HepG2 (cell line): ENCODE data around the gene SELENOH. TPM values are rescaled to one million over a fixed set of nuclear protein-coding genes. Genes with fewer than 3 reads are reported as not detected.
"Not testable (repeated sequence)": the region's sequence is repeated elsewhere in the genome, so short reads cannot be mapped to it uniquely, and the experiment has no call there.

Experiments
- ATAC-seq: fragments of 200-7000 bp; cut with Tn5 transposase; 3 replicates; pipeline ENCODE4 v1.9.1; 2020; ENCODE audit warnings: mild to moderate bottlenecking, moderate library complexity
- BruUV-seq: library from RNA; stranded (reverse); fragments of 400-500 nt; replicated peaks from 2 replicates; lab custom pipeline; 2021; lab: Mats Ljungman, UMichigan
- CTCF ChIA-PET: fragments of 300-600 bp; formaldehyde crosslinking; extraction: SDS; loops from one replicate; lab custom pipeline; 2021; ENCODE audit warnings: low total read pairs, inconsistent platforms, low intra/inter-chr PET ratio; lab: Yijun Ruan, JAX
- POLR2A ChIA-PET: fragments of 350-600 bp; sonication (Branson Sonifier 250); formaldehyde crosslinking; loops from one replicate; lab custom pipeline; 2020; ENCODE audit warnings: antibody characterized with exemption, inconsistent platforms; lab: Yijun Ruan, JAX
- DNase-seq: peaks from one replicate; pipeline ENCODE4 v3.0.0-alpha.2; 2015; ENCODE audit warnings: low spot score
- FAIRE-seq: peaks from 3 replicates; lab custom pipeline; 2011; peaks lifted over from hg19 to GRCh38; lab: Jason Lieb, UNC
- H2AFZ ChIP-seq: one replicate; pipeline ENCODE4 v1.6.1; 2011; ENCODE audit warnings: low read length, inconsistent platforms
- H3K27ac ChIP-seq: fragments of 300-600 bp; 3 replicates; pipeline ENCODE4 v1.8.0; 2011; ENCODE audit warnings: mixed run types, mild to moderate bottlenecking, mixed read lengths, low read length, inconsistent platforms; ENCODE audit not compliant: insufficient read depth; ENCODE audit errors: extremely low read length
- H3K27me3 ChIP-seq, 2 experiments: fragments of 200-600 bp in 1 of 2; 2 replicates in 1 of 2; 3 replicates in 1 of 2; pipeline versions ENCODE4 v1.6.0 to v1.8.0; 2011; ENCODE audit warnings: low read length in 2 of 2, mild to moderate bottlenecking in 2 of 2, moderate library complexity in 2 of 2, inconsistent platforms in 1 of 2; ENCODE audit not compliant: insufficient read depth in 2 of 2, control insufficient read depth in 1 of 2
- H3K36me3 ChIP-seq, 2 experiments: fragments of 200-600 bp in 1 of 2; replicated peaks in 1 of 2; 2 replicates in 1 of 2; 3 replicates in 1 of 2; pipeline versions ENCODE4 v1.5.1 to v1.8.0; 2011; ENCODE audit warnings: low read length in 2 of 2, inconsistent platforms in 1 of 2; ENCODE audit not compliant: insufficient read depth in 2 of 2, control insufficient read depth in 1 of 2
- H3K4me1 ChIP-seq: 2 replicates; pipeline ENCODE4 v1.5.1; 2012; ENCODE audit warnings: low read length, inconsistent platforms; ENCODE audit not compliant: insufficient read depth
- H3K4me2 ChIP-seq: 2 replicates; pipeline ENCODE4 v1.6.0; 2011; ENCODE audit warnings: low read depth, low read length, inconsistent platforms
- H3K4me3 ChIP-seq, 3 experiments: fragments of 200-600 bp in 1 of 3; sonication (generic), shearing (Covaris generic) in 1 of 3; replicated peaks in 1 of 3; 2 replicates each; pipeline ENCODE4 v1.5.1; 2011 to 2016; ENCODE audit warnings: low read length in 3 of 3, inconsistent platforms in 2 of 3, low read depth in 2 of 3, mild to moderate bottlenecking in 2 of 3, control low read depth in 1 of 3, mixed read lengths in 1 of 3; ENCODE audit not compliant: insufficient read depth in 1 of 3
- H3K79me2 ChIP-seq: one replicate; pipeline ENCODE4 v1.6.1; 2011; ENCODE audit warnings: low read length, inconsistent platforms; ENCODE audit not compliant: insufficient read depth
- H3K9ac ChIP-seq: 2 replicates; pipeline ENCODE4 v1.6.0; 2011; ENCODE audit warnings: mild to moderate bottlenecking, low read depth, low read length, inconsistent platforms; ENCODE audit not compliant: insufficient read depth
- H3K9me3 ChIP-seq: 2 replicates; pipeline ENCODE4 v1.5.1; 2012; ENCODE audit warnings: mild to moderate bottlenecking, low read length
- H4K20me1 ChIP-seq: 2 replicates; pipeline ENCODE4 v1.6.0; 2011; ENCODE audit warnings: inconsistent platforms, mild to moderate bottlenecking, low read length, moderate library complexity; ENCODE audit not compliant: insufficient read depth
- CEBPG ChIP-seq: IDR thresholded peaks from 2 replicates; pipeline ENCODE4 v1.6.1; 2016
- HIC2 ChIP-seq: sonication (generic); formaldehyde crosslinking; IDR thresholded peaks from 2 replicates; pipeline ENCODE4 v1.9.0; 2022; ENCODE audit warnings: low read depth, missing genetic modification reagents
- IRF2 ChIP-seq: IDR thresholded peaks from 2 replicates; pipeline ENCODE4 v1.6.1; 2018; ENCODE audit warnings: missing genetic modification reagents, missing compliant biosample characterization
- SKIL ChIP-seq: sonication (generic); formaldehyde crosslinking; IDR thresholded peaks from 2 replicates; pipeline ENCODE4 v1.8.0; 2022; ENCODE audit warnings: missing genetic modification reagents, mild to moderate bottlenecking, moderate library complexity, borderline replicate concordance
- ZNF362 ChIP-seq: sonication (generic); formaldehyde crosslinking; IDR thresholded peaks from 2 replicates; pipeline ENCODE4 v1.4.0; 2020; ENCODE audit warnings: missing genetic modification reagents, mild to moderate bottlenecking, borderline replicate concordance
- ZNF558 ChIP-seq: sonication (generic); formaldehyde crosslinking; IDR thresholded peaks from 2 replicates; pipeline ENCODE4 v1.9.0; 2022; ENCODE audit warnings: mild to moderate bottlenecking, missing genetic modification reagents, borderline replicate concordance
- WGBS: methylation state at CpG from one replicate; pipeline ENCODE4 v1.1.6; 2017; ENCODE audit warnings: low lambda C conversion rate; 5-methylcytosine and 5-hydroxymethylcytosine counted together
- in situ Hi-C: cut with HindIII; loops from 2 replicates; pipeline ENCODE4 v1.10.0; 2017; ENCODE audit warnings: low pct_unique_long_range_greater_than_20kb; ENCODE audit not compliant: extremely low pct_ligation_motif_present
- intact Hi-C: fragments of 100-400 bp; cut with micrococcal nuclease; formaldehyde crosslinking; loops from one replicate; pipeline ENCODE4 v1.10.0; 2022; ENCODE audit not compliant: unreplicated experiment
- polyA plus RNA-seq, 8 experiments: library from polyadenylated mRNA; depleted of rRNA in 3 of 8; stranded (reverse) in 7 of 8; unstranded in 1 of 8; fragments of >200 nt; fragmentation: Illumina TruSeq in 4 of 8; extraction: Trizol in 4 of 8; gene quantifications; 2 replicates each; pipeline versions ENCODE4 v1.2.1 to v1.2.3, GENCODE V29; 2011 to 2016; ENCODE audit warnings: low read depth in 4 of 8, missing spikeins in 1 of 8, mixed read lengths in 1 of 8; ENCODE audit not compliant: insufficient read depth in 1 of 8
- total RNA-seq, 5 experiments: library from RNA; depleted of rRNA; stranded (reverse); fragments of >200 nt; fragmentation: Illumina TruSeq; extraction: Trizol; gene quantifications; 2 replicates each; pipeline ENCODE4 v1.2.3, GENCODE V29; 2016; ENCODE audit warnings: low read depth in 1 of 5

The SELENOH gene
- total and polyA plus RNA-seq, 2 of the 13 experiments (the other 11 are each of a cell fraction or from before 2014, with no cell fraction given), result 27.2 to 77.4 TPM

- TF ChIP-seq HIC2 (CRISPR knock-in tag) (no peak), IRF2 (CRISPR knock-in tag) (no peak), SKIL (CRISPR knock-in tag) (no peak), ZNF558 (no peak)
- TF ChIP-seq, all 625 proteins: peak for 0
Observed at GRCh38 chr11:57704932-57705331, 36.4 kb upstream of the SELENOH start (continued).

- POLR2A ChIA-PET, result not testable (repeated sequence)
Observed at GRCh38 chr11:57705432-57705831, 35.9 kb upstream of the SELENOH start.

More at GRCh38 chr11:57705432-57705831, 35.9 kb upstream of the SELENOH start:
- H3K27ac ChIP-seq, H3K79me2 ChIP-seq, H3K4me2 ChIP-seq, H2AFZ ChIP-seq, FAIRE-seq, DNase-seq, ATAC-seq, H3K27me3 ChIP-seq, BruUV-seq, H3K9ac ChIP-seq, intact Hi-C loops, H3K4me3 ChIP-seq, H3K9me3 ChIP-seq, CTCF ChIA-PET, in situ Hi-C loops, H4K20me1 ChIP-seq: not testable (repeated sequence)
- Histone ChIP-seq H3K36me3 (peaks cover 7 to 37% of the 10 kb centered on the region in 2 experiments), H3K4me1 (peaks cover 11% of the 10 kb centered on the region)
- TF ChIP-seq ZNF362, result peak; percentile 56; the same call in 1 of the 2 replicates
- TF ChIP-seq CEBPG, result 0 out of 2 replicates have a peak, but pooled peaks have one; percentile 32
- 72% methylated on average over 8 of the region's 8 CpGs for WGBS
